HCT116 (cell line): ENCODE data around the gene CDRT15. TPM values are rescaled to one million over a fixed set of nuclear protein-coding genes. Genes with fewer than 3 reads are reported as not detected.
"Not testable (repeated sequence)": the region's sequence is repeated elsewhere in the genome, so short reads cannot be mapped to it uniquely, and the experiment has no call there.

Experiments
- ATAC-seq: fragments of 200-7000 bp; cut with Tn5 transposase; 2 replicates; pipeline ENCODE4 v1.9.1; 2020; ENCODE audit warnings: mild to moderate bottlenecking, moderate library complexity
- Bru-seq: library from RNA; stranded (reverse); fragments of 400-500 nt; gene quantifications from one replicate; lab custom pipeline; 2021; lab: Mats Ljungman, UMichigan
- BruChase-seq, 2 experiments: library from RNA; stranded (reverse); fragments of 400-500 nt; gene quantifications; one replicate each; lab custom pipeline; 2021; lab: Mats Ljungman, UMichigan
- BruUV-seq: library from RNA; stranded (reverse); fragments of 400-500 nt; replicated peaks from 2 replicates; lab custom pipeline; 2021; lab: Mats Ljungman, UMichigan
- CTCF ChIA-PET: fragments of 300-600 bp; sonication (Branson Sonifier 250); formaldehyde crosslinking; loops from one replicate; lab custom pipeline; 2021; ENCODE audit warnings: antibody characterized with exemption; lab: Charles Lee
- POLR2A ChIA-PET: fragments of 300-600, 350-600 bp; sonication (Branson Sonifier 250); formaldehyde crosslinking; loops from one replicate; lab custom pipeline; 2021; ENCODE audit warnings: antibody characterized with exemption; lab: Charles Lee
- RAD21 ChIA-PET, 2 experiments: fragments of 300-600 bp; sonication (Branson Sonifier 250); formaldehyde crosslinking; loops; one replicate each; lab custom pipeline; 2023; ENCODE audit warnings: low total read pairs in 2 of 2; ENCODE audit not compliant: uncharacterized antibody in 2 of 2, unreplicated experiment in 2 of 2, low non-redundant PET in 1 of 2; lab: Charles Lee
- DNase-seq: peaks from one replicate; pipeline ENCODE4 v3.0.0-alpha.2; 2010; ENCODE audit warnings: low read depth, low spot score
- H2AFZ ChIP-seq: fragments of 200-600 bp; shearing (Covaris generic), sonication (generic); 2 replicates; pipeline ENCODE4 v1.6.1; 2017; ENCODE audit warnings: low read depth, mixed run types, mixed read lengths, antibody characterized with exemption, low read length; ENCODE audit not compliant: poor library complexity, severe bottlenecking
- H3K27ac ChIP-seq: 2 replicates; pipeline ENCODE4 v1.5.1; 2012; ENCODE audit warnings: low read depth, low read length
- H3K27me3 ChIP-seq: fragments of 200-600 bp; sonication (generic); 2 replicates; pipeline ENCODE4 v1.6.1; 2016; ENCODE audit warnings: mixed run types, low read length, mixed read lengths; ENCODE audit not compliant: insufficient read depth
- H3K36me3 ChIP-seq, 2 experiments: fragments of 200-500 bp in 1 of 2; fragments of 200-600 bp in 1 of 2; sonication (Bioruptor generic) in 1 of 2; sonication (generic) in 1 of 2; 2 replicates each; pipeline versions ENCODE4 v1.5.1 to v1.6.1; 2014 to 2016; ENCODE audit warnings: low read length in 2 of 2, inconsistent platforms in 1 of 2, mixed read lengths in 1 of 2, mixed run types in 1 of 2; ENCODE audit not compliant: insufficient read depth in 2 of 2, control insufficient read depth in 1 of 2
- H3K4me1 ChIP-seq, 2 experiments: fragments of 200-600 bp in 1 of 2; sonication (generic) in 1 of 2; 2 replicates each; pipeline versions ENCODE4 v1.5.1 to v1.6.1; 2012 to 2017; ENCODE audit warnings: low read length in 2 of 2, inconsistent platforms in 1 of 2, mild to moderate bottlenecking in 1 of 2, mixed read lengths in 1 of 2, mixed run types in 1 of 2, moderate library complexity in 1 of 2; ENCODE audit not compliant: insufficient read depth in 2 of 2, control insufficient read depth in 1 of 2
- H3K4me2 ChIP-seq: fragments of 200-600 bp; sonication (generic); 2 replicates; pipeline ENCODE4 v1.6.1; 2017; ENCODE audit warnings: mixed run types, low read length, mixed read lengths
- H3K4me3 ChIP-seq, 2 experiments: fragments of 200-600 bp in 1 of 2; sonication (generic) in 1 of 2; replicated peaks in 1 of 2; 2 replicates each; pipeline ENCODE4 v1.5.1; 2011 to 2016; ENCODE audit warnings: low read length in 2 of 2, control low read depth in 1 of 2, low read depth in 1 of 2, mild to moderate bottlenecking in 1 of 2, mixed read lengths in 1 of 2, mixed run types in 1 of 2
- H3K79me2 ChIP-seq: fragments of 200-600 bp; sonication (generic); 2 replicates; pipeline ENCODE4 v1.6.1; 2017; ENCODE audit warnings: mild to moderate bottlenecking, mixed run types, low read length, moderate library complexity, mixed read lengths; ENCODE audit not compliant: insufficient read depth
- H3K9ac ChIP-seq: fragments of 200-600 bp; sonication (generic); 2 replicates; pipeline ENCODE4 v1.6.1; 2016; ENCODE audit warnings: low read length, mixed read lengths
- H3K9me2 ChIP-seq: fragments of 200-600 bp; sonication (generic), shearing (Covaris generic); 2 replicates; pipeline ENCODE4 v1.6.1; 2017; ENCODE audit warnings: mixed run types, mild to moderate bottlenecking, moderate library complexity; ENCODE audit not compliant: insufficient read depth
- H3K9me3 ChIP-seq, 2 experiments: fragments of 200-500 bp in 1 of 2; fragments of 200-600 bp in 1 of 2; sonication (Bioruptor generic) in 1 of 2; sonication (generic) in 1 of 2; 2 replicates each; pipeline ENCODE4 v1.6.1; 2014 to 2017; ENCODE audit warnings: low read length in 2 of 2, mixed read lengths in 2 of 2, inconsistent platforms in 1 of 2, low read depth in 1 of 2, mild to moderate bottlenecking in 1 of 2, mixed run types in 1 of 2, moderate library complexity in 1 of 2; ENCODE audit not compliant: control insufficient read depth in 1 of 2, insufficient read depth in 1 of 2
- H4K20me1 ChIP-seq: fragments of 200-600 bp; sonication (generic), shearing (Covaris generic); 2 replicates; pipeline ENCODE4 v1.6.1; 2017; ENCODE audit warnings: mixed run types, mild to moderate bottlenecking, moderate library complexity; ENCODE audit not compliant: insufficient read depth
- CEBPB ChIP-seq: IDR thresholded peaks from 2 replicates; pipeline ENCODE4 v1.6.1; 2012; ENCODE audit warnings: low read depth
- EZH2 ChIP-seq: fragments of 200-600 bp; sonication (generic); IDR thresholded peaks from 2 replicates; pipeline ENCODE4 v1.6.1; 2017; ENCODE audit warnings: antibody characterized with exemption, mixed run types
- JUND ChIP-seq: IDR thresholded peaks from 2 replicates; pipeline ENCODE4 v1.6.1; 2012
- ZFX ChIP-seq: fragments of 450-650 bp; IDR thresholded peaks from 2 replicates; pipeline ENCODE4 v1.6.1; 2017
- intact Hi-C: fragments of 100-400 bp; cut with micrococcal nuclease; formaldehyde crosslinking; loops from 2 replicates; pipeline ENCODE4 v1.10.0; 2022
- long read RNA-seq: library from polyadenylated mRNA; unstranded; transcript quantifications from one replicate; pipeline ENCODE4 v2.0.0, GENCODE V29; 2021; ENCODE audit not compliant: unreplicated experiment
- polyA plus RNA-seq: library from polyadenylated mRNA; unstranded; fragments of >200 nt; gene quantifications from 2 replicates; pipeline ENCODE4 v1.2.1, GENCODE V29; 2012; ENCODE audit warnings: missing spikeins
- total RNA-seq: library from RNA; stranded (reverse); gene quantifications from one replicate; pipeline ENCODE4 v1.2.1, GENCODE V29; 2021; ENCODE audit not compliant: unreplicated experiment
- TF ChIP-seq, protein P1 (sequence below): IDR thresholded peaks from 2 replicates; pipeline ENCODE4 v1.6.1; 2012; ENCODE audit warnings: low read depth

The CDRT15 gene
- not detected for total RNA-seq
- 0.10 and 0.17 TPM in 2 replicates for polyA plus RNA-seq
- not detected for Bru-seq, nascent RNA
- not detected for BruChase-seq, experiment 1, labeled RNA remaining after a 6-hour chase
- BruChase-seq, experiment 2, labeled RNA remaining after a 2-hour chase = not detected
- long read RNA-seq = 0 reads

GRCh38 chr17:14236762-14237161, at the start of gene CDRT15:
TSS of gene CDRT15 (minus strand) at chr17:14236862. CDS start at chr17:14236833, 29 bp downstream.
- H2AFZ ChIP-seq, H3K4me2 ChIP-seq, BruUV-seq, H3K79me2 ChIP-seq, H3K4me1 ChIP-seq, ATAC-seq, H3K36me3 ChIP-seq, H3K9me3 ChIP-seq, H3K27me3 ChIP-seq, H3K27ac ChIP-seq, CTCF ChIA-PET, H4K20me1 ChIP-seq, H3K4me3 ChIP-seq, intact Hi-C loops, H3K9me2 ChIP-seq, H3K9ac ChIP-seq, RAD21 ChIA-PET, DNase-seq, POLR2A ChIA-PET: not testable (repeated sequence)

- no peaks in the 10 kb centered on the region for H4K20me1 ChIP-seq
- DNase-seq = no peak
- no peak for TF ChIP-seq CEBPB
- no peak for TF ChIP-seq EZH2
- TF ChIP-seq, protein P1, sequence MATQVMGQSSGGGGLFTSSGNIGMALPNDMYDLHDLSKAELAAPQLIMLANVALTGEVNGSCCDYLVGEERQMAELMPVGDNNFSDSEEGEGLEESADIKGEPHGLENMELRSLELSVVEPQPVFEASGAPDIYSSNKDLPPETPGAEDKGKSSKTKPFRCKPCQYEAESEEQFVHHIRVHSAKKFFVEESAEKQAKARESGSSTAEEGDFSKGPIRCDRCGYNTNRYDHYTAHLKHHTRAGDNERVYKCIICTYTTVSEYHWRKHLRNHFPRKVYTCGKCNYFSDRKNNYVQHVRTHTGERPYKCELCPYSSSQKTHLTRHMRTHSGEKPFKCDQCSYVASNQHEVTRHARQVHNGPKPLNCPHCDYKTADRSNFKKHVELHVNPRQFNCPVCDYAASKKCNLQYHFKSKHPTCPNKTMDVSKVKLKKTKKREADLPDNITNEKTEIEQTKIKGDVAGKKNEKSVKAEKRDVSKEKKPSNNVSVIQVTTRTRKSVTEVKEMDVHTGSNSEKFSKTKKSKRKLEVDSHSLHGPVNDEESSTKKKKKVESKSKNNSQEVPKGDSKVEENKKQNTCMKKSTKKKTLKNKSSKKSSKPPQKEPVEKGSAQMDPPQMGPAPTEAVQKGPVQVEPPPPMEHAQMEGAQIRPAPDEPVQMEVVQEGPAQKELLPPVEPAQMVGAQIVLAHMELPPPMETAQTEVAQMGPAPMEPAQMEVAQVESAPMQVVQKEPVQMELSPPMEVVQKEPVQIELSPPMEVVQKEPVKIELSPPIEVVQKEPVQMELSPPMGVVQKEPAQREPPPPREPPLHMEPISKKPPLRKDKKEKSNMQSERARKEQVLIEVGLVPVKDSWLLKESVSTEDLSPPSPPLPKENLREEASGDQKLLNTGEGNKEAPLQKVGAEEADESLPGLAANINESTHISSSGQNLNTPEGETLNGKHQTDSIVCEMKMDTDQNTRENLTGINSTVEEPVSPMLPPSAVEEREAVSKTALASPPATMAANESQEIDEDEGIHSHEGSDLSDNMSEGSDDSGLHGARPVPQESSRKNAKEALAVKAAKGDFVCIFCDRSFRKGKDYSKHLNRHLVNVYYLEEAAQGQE = no peak
- TF ChIP-seq JUND = no peak
- TF ChIP-seq ZFX = no peak
- TF ChIP-seq, all 23 proteins: peak for 0
- H3K27ac ChIP-seq = no peak overlapping the region
- peaks cover 12% of the 10 kb centered on the region for H3K27me3 ChIP-seq
- no peak overlapping the region for H3K4me2 ChIP-seq
- ChIA-PET POLR2A (no interaction called here), CTCF (no interaction called here), RAD21 (no interaction called here)
- no peak overlapping the region for H2AFZ ChIP-seq
- no peaks in the 10 kb centered on the region for H3K9me3 ChIP-seq
- H3K79me2 ChIP-seq = no peaks in the 10 kb centered on the region
- H3K9me2 ChIP-seq = no peaks in the 10 kb centered on the region
- no peak overlapping the region for H3K4me3 ChIP-seq
- no peaks in the 10 kb centered on the region for H3K4me1 ChIP-seq
- BruUV-seq = no TSS peak
- no peaks in the 10 kb centered on the region for H3K36me3 ChIP-seq
- H3K9ac ChIP-seq = no peak overlapping the region
- intact Hi-C loops = no loop called here
- no peak for ATAC-seq
These were observed 46.1 kb upstream of the CDRT15 start for GRCh38 chr17:14282726-14283125.
